HG03575 (cell line): ENCODE measurements around the gene PGAP6.
"Not testable (repeated sequence)": the region's sequence is repeated elsewhere in the genome, so short reads cannot be mapped to it uniquely, and the experiment has no call there.

ENCODE experiments used
- ATAC-seq: cut with Tn5 transposase; IDR thresholded peaks from one replicate; pipeline ENCODE4 v1.9.1; 2021; ENCODE audit not compliant: unreplicated experiment, insufficient number of reproducible peaks, low FRiP score; ENCODE audit errors: extremely low read depth

The PGAP6 gene

DNA sequence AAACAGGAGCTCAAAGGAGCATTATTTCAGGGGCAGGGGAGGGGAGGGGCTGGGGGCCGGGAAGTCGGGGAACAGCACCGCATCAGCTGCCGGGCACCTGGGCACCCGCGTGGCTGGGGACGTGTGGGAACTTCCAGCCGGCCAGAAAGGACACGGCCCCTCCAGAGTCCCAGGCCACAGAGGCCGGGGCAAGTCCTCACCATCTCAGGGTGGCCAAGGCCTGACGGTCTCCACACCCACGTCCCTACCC is 1.1 kb downstream of the PGAP6 start:
- no peak for ATAC-seq

DNA sequence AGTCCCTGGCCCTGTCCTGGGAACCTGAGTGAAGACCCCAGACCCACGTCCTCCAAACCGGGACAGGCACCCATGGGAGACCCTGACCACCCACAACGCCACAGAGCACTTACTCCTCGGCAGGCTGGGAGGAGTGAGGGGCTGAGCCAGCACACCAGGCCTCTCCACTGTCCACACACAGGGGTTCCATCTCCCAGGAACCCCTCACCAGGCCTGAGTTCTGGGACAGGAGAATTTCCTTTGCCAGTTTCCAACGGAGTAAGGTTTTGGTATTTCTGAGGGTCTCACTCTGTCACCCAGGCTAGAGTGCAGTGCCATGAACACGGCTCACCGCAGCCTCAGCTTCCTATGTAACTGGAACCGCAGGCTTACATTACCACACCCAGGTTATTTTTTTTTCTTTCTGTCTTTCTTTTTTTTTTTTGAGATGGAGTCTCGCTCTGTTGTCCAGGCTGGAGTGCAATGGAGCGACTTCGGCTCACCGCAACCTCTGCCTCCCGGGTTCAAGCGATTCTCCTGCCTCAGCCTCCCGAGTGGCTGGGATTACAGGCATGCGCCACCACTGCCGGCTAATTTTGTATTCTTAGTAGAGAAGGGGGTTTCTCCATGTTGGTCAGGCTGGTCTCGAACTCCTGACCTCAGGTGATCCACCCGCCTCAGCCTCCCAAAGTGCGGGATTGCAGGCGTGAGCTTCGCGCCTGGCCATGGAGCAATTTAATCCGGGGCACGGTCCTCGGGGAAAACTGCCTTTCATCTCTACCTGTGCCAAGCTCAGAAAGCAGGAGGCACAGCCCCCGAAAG is 1.6 kb downstream of the PGAP6 start:
- ATAC-seq, result no peak

DNA sequence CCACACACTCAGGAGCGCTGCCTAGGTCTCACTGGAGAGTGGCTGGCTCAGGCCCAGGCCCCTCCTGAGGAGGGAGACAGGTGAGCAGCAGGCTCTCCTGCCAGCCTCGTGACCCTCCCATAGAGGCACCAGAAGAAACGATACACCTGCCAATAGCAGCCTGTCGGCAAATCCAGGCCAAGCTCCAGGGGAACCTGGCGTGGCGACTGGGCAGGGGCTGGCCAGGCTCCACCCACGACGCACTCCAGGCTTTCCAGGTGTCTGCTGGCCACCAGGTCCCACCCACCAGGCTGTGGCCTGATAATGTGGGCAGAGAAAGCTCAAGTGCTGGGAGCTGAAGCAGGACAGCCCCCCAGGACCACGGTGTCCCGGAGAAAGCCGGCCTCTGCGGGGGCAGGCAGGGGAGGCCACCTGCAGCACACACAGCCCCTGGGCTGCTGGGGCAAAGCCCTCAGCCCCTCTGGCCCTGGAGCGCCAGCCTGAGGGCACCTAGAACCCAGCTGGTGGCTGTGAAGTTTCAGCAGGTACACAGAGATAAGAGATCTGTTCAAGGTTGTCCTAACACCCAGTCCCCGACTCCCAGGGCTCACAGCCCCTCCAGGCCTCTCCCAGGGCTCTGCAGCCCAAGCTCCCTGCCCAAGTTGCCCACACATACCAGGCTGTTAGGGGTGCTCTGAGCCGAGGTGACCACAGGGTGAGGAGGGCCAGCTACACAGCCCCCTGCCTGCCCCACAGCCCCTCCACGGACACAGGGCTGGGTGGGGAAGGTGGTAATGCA is 2.4 kb downstream of the PGAP6 start:
- ATAC-seq, result no peak

DNA sequence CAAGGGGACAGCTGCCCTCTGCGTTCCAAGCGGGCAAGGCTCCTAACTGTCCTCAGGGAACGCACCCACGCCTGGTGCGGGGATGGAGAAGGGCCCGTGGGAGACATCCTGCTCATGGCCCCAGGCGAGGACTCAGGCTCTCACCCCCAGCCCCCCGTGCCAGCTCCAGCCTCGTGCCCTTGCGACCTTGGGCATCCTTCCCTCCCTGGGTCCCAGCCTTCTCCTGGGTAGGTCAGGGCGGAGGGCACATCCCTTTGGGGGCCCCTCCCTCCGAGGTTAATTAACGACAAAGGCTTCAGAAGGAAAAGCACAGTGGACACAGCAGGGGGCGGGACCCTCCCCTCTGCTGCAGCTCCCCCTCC is 3.0 kb downstream of the PGAP6 start:
- ATAC-seq, result no peak

DNA sequence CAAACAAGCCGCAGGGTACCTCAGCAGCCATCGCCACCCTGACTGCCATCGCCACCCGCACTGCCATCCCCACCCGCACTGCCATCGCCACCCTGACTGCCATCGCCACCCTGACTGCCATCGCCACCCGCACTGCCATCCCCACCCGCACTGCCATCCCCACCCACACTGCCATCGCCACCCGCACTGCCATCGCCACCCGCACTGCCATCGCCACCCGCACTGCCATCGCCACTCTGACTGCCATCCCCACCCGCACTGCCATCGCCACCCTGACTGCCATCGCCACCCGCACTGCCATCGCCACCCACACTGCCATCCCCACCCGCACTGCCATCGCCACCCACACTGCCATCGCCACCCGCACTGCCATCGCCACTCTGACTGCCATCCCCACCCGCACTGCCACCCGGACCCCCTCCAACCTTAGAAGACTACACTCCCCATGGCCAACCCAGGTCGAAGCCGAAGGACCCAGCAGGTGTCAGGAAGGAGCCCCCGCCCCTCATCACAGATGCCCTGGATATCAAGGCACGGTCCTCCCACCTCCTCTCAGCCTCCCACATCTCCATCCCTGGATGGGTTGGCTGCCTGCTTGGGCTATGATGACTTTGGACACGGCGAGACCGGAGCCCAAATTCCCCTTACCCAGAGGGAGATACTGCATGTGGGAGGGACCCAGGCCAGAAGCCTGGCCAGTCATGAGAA is 3.5 kb downstream of the PGAP6 start:
- not testable (repeated sequence) for ATAC-seq

DNA sequence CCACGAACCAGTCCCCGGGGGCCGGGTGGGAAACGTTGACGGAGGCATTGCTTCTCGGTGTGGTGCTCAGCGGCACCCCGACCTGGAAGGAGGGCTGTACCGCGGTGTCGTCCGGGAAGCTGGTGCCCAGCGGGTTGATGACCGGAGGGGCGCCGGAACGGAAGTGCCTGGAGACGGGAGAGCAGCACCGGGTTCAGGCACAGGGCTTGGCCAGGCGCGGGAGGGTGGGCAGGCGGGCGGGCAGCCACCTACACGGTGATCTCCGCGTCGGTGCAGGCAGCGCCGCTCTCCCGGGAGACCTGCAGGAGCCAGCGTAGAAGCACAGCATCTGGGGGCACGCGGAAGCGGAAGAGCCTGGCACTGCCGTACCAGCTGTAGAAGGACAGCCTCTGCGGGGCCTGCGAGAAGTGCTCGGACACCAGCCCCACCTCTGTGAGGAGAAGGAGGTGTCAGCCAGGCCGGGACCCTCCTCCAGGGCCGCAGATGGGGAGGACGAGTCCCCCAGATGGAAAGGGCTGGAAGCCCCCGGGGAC is 4.3 kb downstream of the PGAP6 start:
- ATAC-seq, result no peak

DNA sequence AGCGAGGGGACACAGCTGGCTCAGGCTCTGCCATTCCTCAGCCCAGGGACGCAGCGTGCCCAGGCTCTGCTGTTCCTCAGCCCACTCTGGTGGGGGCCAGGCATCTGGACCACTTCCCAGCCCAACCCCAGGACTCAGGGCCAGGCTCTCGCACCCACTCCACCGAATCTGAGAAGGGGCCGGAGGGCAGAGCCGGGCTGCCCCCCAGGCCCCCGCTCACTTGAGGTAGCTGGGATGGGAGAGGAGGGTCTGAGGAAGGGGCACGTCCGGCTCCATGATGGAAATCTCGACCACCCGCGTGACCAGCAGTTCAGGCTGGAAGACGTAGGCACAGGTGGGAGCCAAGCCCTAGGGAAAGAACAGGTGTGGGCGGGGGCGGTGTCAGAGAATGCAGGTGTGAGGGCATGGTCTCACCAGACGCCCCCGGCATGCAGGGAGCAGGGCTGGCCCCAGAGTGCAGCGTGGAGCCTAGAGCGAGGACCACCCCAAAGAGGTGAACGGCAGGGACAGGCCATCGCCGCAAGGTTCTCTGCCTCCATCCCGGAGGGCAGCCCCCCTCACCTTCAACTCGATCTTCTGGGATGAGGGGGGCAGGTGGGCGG is 4.9 kb downstream of the PGAP6 start:
- ATAC-seq, result no peak

DNA sequence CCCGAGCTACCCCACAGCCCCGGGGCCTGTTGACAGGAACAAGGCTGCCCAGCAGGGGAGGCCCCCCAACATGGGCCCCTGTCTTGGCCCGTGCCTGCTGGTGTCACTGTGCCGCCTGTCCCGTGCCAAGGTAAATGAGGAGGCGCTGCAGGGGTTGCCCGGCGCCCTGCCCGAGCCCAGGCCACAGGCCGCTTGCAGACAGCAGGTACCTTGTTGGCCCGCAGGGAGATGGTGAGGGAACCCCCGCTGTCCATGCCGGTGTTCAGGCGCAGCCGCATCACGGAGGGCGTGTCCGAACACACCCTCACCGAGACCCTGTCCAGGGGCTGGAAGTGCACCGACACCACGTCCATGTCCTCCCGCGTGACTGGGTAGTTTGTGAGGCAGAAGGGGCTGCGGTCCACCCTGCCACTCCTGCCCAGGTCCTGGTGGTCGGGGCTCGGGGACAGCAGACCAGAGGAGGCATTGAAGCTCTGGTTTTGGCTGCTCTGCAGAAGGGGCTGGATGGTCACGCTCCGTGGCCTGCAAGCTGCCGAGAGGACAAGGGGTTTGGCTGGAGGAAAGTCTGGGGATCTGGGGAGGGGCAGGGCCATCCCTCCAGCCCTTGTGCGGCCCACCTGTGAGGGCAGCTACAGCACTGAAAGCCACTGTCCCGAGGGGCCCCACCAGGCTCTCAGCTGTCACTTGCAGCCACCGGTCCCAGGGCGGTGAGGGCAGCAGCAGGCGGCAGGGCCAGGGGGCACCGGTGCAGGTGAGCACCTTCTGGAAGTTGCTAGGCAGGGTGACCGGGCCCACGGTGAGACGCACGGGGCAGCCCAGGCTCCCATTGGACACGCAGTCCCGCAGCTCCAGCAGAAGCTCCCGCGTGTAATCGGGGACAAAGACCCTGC is 5.6 kb downstream of the PGAP6 start:
- no peak for ATAC-seq

DNA sequence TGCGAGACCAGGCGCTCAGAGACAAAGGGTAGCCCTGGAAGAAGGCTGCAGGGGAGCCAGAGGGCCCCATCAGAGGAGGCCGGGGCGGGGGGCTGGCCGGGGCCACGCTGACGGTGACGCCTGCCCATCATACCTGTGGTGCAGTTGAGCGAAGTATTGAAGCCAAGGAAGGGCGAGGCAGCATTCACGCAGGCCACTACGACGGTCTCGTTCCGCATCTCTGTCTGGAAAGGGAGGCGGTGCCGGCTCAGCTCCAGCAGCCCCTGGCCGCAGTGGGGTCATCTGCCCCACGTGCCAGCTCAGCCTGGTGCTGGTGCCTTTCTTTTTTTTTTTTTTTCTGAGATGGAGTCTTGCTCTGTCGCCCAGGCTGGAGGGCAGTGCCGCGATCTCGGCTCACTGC is 6.6 kb downstream of the PGAP6 start:
- no peak for ATAC-seq

DNA sequence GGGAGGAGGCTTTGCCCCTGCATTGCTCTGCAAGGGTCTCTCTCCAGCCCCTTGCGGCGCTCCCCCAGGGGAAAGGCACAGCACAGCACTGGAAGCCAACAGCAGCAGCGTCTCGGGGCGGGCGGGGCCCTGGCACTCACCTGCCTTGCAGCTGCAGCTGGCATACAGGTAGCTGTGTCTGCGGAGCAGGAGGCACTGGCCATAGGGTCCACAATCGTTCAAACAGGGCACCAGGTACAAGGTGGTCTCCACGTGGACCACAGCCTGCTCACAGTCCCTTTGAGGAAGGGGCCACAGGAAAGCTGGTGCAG is 7.2 kb downstream of the PGAP6 start:
- ATAC-seq, result no peak

DNA sequence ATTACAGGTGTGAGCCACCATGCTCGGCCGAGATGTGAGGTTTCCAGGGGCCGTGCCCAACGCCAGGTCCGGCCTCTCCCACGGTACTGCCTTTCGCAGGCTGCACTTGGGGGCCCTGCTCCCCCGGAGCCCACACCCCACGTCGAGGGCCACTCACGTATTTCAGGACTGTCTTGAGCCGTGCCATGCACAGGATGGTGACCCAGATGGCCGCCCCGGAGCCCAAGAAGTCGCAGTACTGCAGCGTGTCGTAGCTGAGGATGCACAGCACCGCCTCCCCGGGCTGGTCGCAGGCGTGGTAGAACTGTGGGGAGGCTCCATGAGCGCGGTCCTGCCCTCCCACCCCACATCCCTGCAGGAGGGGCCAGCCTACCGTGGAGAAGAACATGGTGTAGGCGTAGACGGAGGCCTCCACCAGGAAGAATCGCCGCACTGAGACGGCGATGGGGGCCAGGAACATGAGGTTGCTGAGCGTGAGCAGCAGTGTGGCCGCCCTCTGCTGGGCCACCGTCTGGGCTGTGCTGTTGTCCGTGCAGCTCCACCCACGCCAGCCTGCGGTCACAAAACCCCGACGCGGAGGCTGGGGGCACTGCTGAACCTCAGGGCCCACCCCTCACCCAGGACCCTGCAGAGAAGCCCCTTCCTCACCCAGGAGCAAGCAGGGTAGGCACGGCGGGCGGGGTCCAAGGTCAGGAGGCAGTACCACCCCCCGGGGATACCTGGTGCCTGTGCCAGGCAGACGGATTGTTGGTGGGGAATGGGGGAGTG is 7.7 kb downstream of the PGAP6 start:
- no peak for ATAC-seq

DNA sequence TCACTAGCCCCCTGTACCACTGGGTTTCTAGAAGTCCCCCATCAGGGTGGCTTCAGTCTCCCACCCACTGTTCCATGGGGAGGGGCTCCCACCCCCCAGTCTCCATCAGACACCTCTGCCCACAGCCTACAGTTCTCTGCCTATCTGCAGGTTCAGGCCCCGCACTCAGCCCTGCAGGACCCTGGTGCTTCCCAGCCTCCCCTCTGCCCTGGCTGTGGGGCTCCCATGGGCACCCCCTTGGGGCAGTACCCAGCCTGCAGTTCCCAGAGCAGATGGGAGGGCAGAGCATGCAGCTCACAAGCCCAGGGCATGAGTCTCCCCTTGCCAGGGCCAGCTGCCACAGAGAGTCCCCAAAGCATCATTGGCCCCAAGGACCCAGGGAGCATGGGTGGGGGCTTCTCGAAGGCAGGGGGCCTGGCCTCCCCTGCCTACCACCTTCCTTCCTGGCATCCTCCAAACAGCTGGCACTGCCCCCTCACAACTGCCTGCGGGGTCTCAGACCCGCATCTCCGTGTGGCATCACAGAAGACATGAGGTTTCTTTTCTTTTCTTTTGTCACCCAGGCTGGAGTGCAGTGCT is 8.7 kb downstream of the PGAP6 start:
- ATAC-seq, result no peak

DNA sequence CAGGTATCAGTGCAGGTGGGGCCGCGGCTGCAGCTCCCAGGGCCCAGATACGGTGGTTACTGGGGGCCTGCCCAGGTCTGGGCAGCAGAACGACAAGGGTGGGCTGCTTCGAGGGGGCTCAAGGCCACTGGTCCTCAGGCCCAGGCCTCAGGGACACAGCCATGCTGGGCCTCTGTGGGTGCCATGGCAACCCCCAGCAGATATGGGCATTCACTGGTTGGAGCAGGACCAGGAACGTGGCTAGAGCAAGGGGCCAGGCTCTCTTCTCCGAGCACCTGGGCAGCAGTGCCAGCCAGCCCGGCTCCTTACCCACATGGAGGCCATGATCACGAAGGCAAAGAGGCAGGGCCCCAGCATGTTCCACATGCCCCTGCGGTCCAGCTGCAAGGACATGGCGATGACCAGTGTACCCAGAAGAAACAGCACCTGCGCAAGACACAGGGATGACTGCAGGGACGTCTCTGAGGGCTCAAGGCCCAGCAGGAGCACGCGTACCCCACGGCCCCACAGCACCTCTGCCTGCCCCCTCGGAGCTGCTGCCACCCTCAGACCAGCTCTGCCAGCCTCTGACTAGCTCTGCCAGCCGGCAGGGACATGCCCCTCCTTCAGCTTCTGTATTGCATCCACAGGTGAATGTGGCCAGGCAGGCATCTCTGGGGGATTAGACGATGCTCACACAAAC is 9.3 kb downstream of the PGAP6 start:
- no peak for ATAC-seq

DNA sequence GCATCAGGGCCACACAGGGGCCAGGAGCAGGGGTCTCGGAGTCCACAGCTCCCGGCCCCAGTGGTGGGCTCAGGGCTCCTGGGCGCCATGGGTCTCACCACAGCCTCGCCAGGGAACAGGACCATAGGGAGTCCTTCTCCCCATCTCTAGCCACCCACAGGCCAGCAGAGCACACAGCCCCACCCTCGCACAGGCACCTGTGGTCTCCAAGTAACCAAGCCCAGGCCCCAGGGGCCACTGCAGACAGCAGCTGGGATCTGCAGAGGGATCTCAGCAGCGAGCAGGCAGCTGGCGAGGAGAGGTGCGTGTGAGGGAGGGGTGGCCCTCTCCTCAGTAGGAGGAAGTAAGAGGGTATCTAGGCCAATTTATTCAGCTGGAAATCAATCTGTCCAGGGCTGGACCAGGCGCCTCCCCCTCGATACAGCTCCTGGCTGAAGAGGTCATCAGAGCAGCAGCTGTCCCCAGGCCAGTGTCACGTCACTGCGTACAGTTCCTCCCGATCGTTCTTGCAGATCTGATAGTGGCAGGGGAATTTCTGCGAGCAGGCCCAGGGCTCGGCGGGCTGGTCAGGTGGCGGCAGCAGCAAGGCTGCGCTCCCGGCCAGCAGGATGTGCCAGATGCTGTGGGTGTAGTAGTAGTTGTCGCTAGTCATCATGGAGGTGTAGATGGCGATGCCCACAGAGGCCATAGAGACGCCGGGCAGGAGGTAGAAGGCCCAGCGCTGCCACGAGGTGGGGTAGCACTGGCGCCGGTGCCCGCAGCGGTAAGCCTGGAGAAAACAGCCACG is 10.1 kb downstream of the PGAP6 start:
- ATAC-seq, result no peak

DNA sequence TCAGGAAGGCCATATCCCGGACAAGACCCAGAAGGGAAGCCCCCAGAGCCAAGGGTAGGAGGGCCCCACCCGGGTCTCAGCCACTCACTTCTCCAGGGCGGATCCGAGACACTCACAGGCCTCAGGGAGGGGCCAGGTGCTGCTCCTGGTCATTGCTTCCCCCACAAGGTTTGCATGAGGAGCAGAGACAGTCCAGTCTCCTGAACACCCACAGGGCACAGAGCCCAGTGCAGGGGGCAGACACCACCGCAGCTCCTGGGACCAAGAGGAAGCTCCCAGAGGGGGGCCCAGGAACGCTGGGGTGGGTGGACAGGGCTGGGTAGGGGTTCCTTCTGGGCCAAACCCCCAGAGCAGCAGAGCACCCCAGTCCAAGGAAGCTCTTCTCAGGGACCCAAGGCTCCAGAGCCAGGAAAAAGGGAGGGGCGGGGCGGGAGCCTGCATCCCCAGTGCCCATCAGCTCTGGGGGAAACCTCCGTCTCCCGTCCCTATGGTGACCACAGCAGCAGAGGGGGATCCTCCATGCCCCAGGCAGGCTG is 10.7 kb downstream of the PGAP6 start:
- no peak for ATAC-seq

DNA sequence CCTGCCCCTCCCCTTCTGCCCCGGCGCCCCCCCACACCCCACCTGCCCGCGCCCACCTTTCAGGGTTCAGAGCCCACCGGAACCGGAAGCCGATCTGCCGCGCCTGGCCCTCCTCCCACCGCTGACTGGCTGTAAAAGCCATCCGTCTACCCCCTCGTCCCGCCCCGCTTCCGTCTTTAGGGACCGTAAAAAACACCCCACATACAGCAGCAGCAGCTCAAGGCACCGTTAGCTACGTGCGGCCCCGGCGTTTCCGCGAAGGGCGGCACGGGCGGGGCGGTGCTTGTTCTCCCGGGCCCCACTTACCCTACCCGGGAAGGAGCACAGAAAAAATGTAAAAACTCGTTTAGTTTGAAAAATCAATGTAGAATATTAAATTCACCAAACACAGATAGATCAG is 11.3 kb downstream of the PGAP6 start, which contains the start of gene MRPL28:
TSS of gene MRPL28 (minus strand) at position 96 of the 400 bp plus-strand sequence. CDS start 320 bp downstream, outside the sequence.
- ATAC-seq, result no peak
